ENCODE results near the gene SLC19A3. TPM values are rescaled to one million over a fixed set of nuclear protein-coding genes. Genes with fewer than 3 reads are reported as not detected.

Gene SLC19A3
- total RNA-seq, 1 donor from 2014 or later, result 0.25 TPM

GRCh38 chr2:227706859-227707258, 11.0 kb downstream of the SLC19A3 start:
- H3K36me3 ChIP-seq (ENCODE audit: control insufficient read depth, insufficient read depth, low read length), result no peaks in the 10 kb centered on the region
- DNase-seq (ENCODE audit: low read depth), result no peak
- TF ChIP-seq, protein P1, sequence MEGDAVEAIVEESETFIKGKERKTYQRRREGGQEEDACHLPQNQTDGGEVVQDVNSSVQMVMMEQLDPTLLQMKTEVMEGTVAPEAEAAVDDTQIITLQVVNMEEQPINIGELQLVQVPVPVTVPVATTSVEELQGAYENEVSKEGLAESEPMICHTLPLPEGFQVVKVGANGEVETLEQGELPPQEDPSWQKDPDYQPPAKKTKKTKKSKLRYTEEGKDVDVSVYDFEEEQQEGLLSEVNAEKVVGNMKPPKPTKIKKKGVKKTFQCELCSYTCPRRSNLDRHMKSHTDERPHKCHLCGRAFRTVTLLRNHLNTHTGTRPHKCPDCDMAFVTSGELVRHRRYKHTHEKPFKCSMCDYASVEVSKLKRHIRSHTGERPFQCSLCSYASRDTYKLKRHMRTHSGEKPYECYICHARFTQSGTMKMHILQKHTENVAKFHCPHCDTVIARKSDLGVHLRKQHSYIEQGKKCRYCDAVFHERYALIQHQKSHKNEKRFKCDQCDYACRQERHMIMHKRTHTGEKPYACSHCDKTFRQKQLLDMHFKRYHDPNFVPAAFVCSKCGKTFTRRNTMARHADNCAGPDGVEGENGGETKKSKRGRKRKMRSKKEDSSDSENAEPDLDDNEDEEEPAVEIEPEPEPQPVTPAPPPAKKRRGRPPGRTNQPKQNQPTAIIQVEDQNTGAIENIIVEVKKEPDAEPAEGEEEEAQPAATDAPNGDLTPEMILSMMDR (IDR thresholded peaks at IDR 0.05; ENCODE audit: insufficient read depth, low read length, poor library complexity, severe bottlenecking), result no peak
- no peaks in the 10 kb centered on the region for H3K27me3 ChIP-seq (ENCODE audit: control insufficient read depth, insufficient read depth, low read length)
- no peak overlapping the region for H3K4me3 ChIP-seq (ENCODE audit: low read depth, low read length)

DNA sequence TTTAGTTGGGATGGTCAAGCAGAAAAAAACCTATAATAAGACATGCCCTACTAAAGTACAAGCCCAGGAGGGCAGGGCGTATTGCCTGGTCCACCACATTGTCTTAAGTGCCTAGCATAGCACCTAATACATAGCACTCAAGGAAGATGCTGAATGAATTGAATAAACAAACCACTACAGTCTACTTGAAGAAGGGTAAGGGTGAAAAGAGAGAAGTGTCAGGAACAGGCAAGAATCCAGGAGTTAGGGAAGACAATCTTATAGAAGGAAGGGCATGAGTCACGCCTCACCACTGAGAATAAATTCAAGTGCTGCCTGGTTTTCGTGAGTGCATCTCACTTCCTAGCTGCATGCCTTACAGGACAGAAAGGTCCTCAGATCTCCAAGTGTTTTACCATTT, 13.9 kb downstream of the SLC19A3 start:
- Histone ChIP-seq H3K27me3 (ENCODE audit: control insufficient read depth, insufficient read depth, low read length) (no peaks in the 10 kb centered on the region), H3K36me3 (ENCODE audit: control insufficient read depth, insufficient read depth, low read length) (no peaks in the 10 kb centered on the region), H3K4me3 (ENCODE audit: low read depth, low read length) (no peak overlapping the region)
- TF ChIP-seq, protein P1 (IDR thresholded peaks at IDR 0.05; ENCODE audit: insufficient read depth, low read length, poor library complexity, severe bottlenecking), result no peak
- DNase-seq (ENCODE audit: low read depth), result no peak

DNA sequence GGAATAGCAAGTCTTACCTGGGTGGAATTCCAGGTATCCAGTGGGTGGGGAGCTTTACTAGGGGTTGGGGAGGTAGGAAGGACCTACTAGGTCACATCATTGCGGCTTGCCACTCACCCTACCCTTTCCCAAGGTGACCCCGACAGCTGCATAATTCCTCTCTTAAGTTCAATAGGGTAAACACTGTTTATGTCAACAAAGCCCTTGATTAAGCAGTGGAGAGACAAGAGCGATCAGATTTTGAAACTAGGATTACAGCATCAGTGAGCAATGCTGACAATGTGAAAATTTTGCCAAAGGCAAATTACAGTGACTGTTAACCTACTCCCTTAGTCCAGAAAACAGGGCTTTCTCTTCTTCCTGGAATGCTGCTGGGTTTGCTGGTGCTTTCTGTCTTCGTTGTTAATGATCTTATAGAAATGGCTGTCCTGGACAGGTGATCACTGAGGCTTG, 14.5 kb downstream of the SLC19A3 start:
- Histone ChIP-seq H3K36me3 (ENCODE audit: control insufficient read depth, insufficient read depth, low read length) (no peaks in the 10 kb centered on the region), H3K27me3 (ENCODE audit: control insufficient read depth, insufficient read depth, low read length) (no peaks in the 10 kb centered on the region), H3K4me3 (ENCODE audit: low read depth, low read length) (no peak overlapping the region)
- TF ChIP-seq, protein P1 (IDR thresholded peaks at IDR 0.05; ENCODE audit: insufficient read depth, low read length, poor library complexity, severe bottlenecking), result no peak
- DNase-seq (ENCODE audit: low read depth), result no peak

- TF ChIP-seq, protein P1 (IDR thresholded peaks at IDR 0.05; ENCODE audit: insufficient read depth, low read length, poor library complexity, severe bottlenecking), result no peak
- no peaks in the 10 kb centered on the region for H3K27me3 ChIP-seq (ENCODE audit: control insufficient read depth, insufficient read depth, low read length)
- no peak overlapping the region for H3K4me3 ChIP-seq (ENCODE audit: low read depth, low read length)
- no peaks in the 10 kb centered on the region for H3K36me3 ChIP-seq (ENCODE audit: control insufficient read depth, insufficient read depth, low read length)
- no peak for DNase-seq (ENCODE audit: low read depth)
Observed at GRCh38 chr2:227701556-227701955, 16.3 kb downstream of the SLC19A3 start.

GRCh38 chr2:227696990-227697679, 20.7 kb downstream of the SLC19A3 start:
- Histone ChIP-seq H3K4me3 (ENCODE audit: low read depth, low read length) (no peak overlapping the region), H3K27me3 (ENCODE audit: control insufficient read depth, insufficient read depth, low read length) (no peaks in the 10 kb centered on the region), H3K36me3 (ENCODE audit: control insufficient read depth, insufficient read depth, low read length) (no peaks in the 10 kb centered on the region)
- DNase-seq (ENCODE audit: low read depth), result no peak
- TF ChIP-seq, protein P1 (IDR thresholded peaks at IDR 0.05; ENCODE audit: insufficient read depth, low read length, poor library complexity, severe bottlenecking), result no peak

- Histone ChIP-seq H3K36me3 (ENCODE audit: control insufficient read depth, insufficient read depth, low read length) (no peaks in the 10 kb centered on the region), H3K4me3 (ENCODE audit: low read depth, low read length) (no peak overlapping the region), H3K27me3 (ENCODE audit: control insufficient read depth, insufficient read depth, low read length) (no peaks in the 10 kb centered on the region)
- TF ChIP-seq, protein P1 (IDR thresholded peaks at IDR 0.05; ENCODE audit: insufficient read depth, low read length, poor library complexity, severe bottlenecking), result no peak
- DNase-seq (ENCODE audit: low read depth), result no peak
Observed at GRCh38 chr2:227687189-227687588, 30.6 kb downstream of the SLC19A3 start.
